Measurements from ENCODE around the gene ANKIB1. TPM values are rescaled to one million over a fixed set of nuclear protein-coding genes. Genes with fewer than 3 reads are reported as not detected.
"Not testable (repeated sequence)": the region's sequence is repeated elsewhere in the genome, so short reads cannot be mapped to it uniquely, and the experiment has no call there.

Gene ANKIB1
- polyA plus RNA-seq, 1 experiment: 35.0 TPM

DNA sequence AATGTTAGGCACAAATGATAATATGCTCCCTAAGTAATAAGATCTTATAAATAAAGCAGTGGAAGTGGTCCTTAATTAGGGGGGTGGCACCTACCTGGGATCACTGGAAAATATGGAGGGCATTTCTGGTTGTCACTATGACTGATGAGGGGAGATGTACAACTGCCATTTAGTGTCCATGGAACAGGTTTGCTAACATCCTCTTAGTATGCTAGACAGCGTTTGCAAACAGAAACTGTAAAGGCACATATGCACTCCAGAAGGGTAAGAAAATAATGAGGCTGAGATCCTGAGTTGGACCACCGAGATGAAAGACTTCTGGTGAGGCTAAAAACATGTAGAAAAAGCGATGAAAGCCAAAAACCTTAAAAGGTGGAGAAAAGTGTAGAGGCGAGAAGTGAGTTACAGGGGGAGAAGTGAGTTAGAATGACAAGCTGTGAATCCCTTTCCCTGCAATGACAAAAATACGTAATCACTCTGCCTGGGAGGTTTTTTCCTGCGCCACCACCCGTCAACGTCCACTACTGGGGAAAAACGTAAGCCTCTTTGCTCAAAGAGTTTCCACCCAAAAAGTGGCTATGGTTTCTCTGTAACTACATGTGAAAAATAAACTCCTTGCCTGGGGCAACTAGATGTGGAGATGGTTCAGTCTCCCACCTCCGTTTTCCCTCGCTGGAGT is 827 bp upstream of the ANKIB1 start:
- DNase-seq (ENCODE audit: low read depth): no peak
- ChIA-PET CTCF (interaction anchor here (1.2 to 3.4 kb wide), 2 partner anchors 38 to 202 kb away, joined by 4 to 17 read pairs; partner anchors contain the start of gene GATAD1), POLR2A (no interaction called here)
- Histone ChIP-seq H3K4me3 (ENCODE audit: low read depth, low read length) (peak overlapping the region; percentile 74), H3K27me3 (ENCODE audit: control insufficient read depth, insufficient read depth, low read length) (no peaks in the 10 kb centered on the region), H3K36me3 (ENCODE audit: control insufficient read depth, insufficient read depth, low read length) (no peaks in the 10 kb centered on the region; the same call in 1 of the 2 replicates)
- TF ChIP-seq, protein P1, sequence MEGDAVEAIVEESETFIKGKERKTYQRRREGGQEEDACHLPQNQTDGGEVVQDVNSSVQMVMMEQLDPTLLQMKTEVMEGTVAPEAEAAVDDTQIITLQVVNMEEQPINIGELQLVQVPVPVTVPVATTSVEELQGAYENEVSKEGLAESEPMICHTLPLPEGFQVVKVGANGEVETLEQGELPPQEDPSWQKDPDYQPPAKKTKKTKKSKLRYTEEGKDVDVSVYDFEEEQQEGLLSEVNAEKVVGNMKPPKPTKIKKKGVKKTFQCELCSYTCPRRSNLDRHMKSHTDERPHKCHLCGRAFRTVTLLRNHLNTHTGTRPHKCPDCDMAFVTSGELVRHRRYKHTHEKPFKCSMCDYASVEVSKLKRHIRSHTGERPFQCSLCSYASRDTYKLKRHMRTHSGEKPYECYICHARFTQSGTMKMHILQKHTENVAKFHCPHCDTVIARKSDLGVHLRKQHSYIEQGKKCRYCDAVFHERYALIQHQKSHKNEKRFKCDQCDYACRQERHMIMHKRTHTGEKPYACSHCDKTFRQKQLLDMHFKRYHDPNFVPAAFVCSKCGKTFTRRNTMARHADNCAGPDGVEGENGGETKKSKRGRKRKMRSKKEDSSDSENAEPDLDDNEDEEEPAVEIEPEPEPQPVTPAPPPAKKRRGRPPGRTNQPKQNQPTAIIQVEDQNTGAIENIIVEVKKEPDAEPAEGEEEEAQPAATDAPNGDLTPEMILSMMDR (IDR thresholded peaks at IDR 0.05; ENCODE audit: insufficient read depth, low read depth, low read length): no peak

DNA sequence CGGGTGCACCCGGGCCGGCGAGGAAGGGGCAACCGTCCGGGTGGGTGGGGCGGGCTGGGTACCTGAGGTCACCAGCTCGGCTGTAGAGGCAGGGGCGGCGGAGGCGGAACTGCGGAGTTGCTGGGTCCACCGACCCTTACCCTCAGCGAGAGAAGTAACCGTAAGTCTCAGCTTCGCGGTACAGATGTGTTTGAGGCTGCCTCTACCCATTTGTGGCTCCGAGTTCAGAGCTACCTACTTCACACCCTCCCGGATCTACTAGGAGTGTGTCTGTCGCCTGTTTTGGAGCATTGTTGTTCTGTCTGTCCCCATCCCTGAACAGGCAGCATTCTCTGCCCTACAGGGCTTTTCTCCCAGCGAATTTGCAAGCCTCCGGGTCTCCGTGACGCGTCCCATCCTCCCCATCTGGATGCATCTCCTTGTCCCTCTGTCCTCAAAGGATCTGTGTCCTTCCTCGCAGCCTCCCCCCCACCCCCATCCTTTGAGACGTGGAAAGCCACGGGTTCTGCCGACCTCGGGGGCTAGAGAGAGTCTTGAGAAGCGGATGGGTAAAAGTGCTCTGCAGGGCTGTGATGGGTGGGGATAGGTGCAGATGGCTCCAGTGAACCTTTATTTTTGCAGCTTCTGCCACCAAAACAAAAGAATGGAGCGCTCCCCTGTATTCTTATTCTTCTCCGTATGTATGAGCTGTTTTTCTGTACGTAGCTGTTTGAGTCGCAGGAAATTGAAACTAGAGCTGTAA is 757 bp downstream of the ANKIB1 start:
- CTCF ChIA-PET: interaction anchor here (1.2 to 3.4 kb wide), 3 partner anchors 37 to 201 kb away, joined by 4 to 17 read pairs (median 5); partner anchors contain the start of gene GATAD1
- Histone ChIP-seq H3K27me3 (ENCODE audit: control insufficient read depth, insufficient read depth, low read length) (no peaks in the 10 kb centered on the region), H3K4me3 (ENCODE audit: low read depth, low read length) (peak overlapping the region; percentile 74), H3K36me3 (ENCODE audit: control insufficient read depth, insufficient read depth, low read length) (no peaks in the 10 kb centered on the region)
- DNase-seq (ENCODE audit: low read depth): no peak
- TF ChIP-seq, protein P1 (IDR thresholded peaks at IDR 0.05; ENCODE audit: insufficient read depth, low read depth, low read length): no peak
- POLR2A ChIA-PET: no interaction called here

DNA sequence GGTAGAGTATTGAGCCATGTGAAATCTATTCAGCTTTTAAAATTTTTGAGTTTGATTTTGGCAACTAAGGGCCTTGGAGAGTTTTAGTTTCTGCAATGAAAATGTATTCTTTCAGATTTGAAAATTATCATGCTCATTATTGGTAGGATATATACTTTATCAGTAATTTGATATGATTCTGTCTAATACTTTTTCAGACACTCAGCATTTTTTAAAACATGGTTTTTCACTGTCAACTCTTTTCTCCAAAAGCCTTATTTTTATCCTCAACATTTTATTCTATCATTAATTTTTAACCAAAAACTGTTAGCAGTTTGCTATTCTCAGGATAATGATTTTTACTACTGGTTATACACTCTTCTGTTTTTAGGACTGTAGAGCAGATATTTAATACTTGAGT is 4.8 kb downstream of the ANKIB1 start:
- POLR2A ChIA-PET: no interaction called here
- TF ChIP-seq, protein P1 (IDR thresholded peaks at IDR 0.05; ENCODE audit: insufficient read depth, low read depth, low read length): no peak
- CTCF ChIA-PET: interaction anchor here (0.5 kb wide), 1 partner anchor 81 kb away, joined by 3 read pairs; no protein-coding TSS in a partner anchor
- DNase-seq (ENCODE audit: low read depth): no peak
- no peaks in the 10 kb centered on the region for H3K36me3 ChIP-seq (ENCODE audit: control insufficient read depth, insufficient read depth, low read length)
- no peaks in the 10 kb centered on the region for H3K27me3 ChIP-seq (ENCODE audit: control insufficient read depth, insufficient read depth, low read length)
- no peak overlapping the region for H3K4me3 ChIP-seq (ENCODE audit: low read depth, low read length)

DNA sequence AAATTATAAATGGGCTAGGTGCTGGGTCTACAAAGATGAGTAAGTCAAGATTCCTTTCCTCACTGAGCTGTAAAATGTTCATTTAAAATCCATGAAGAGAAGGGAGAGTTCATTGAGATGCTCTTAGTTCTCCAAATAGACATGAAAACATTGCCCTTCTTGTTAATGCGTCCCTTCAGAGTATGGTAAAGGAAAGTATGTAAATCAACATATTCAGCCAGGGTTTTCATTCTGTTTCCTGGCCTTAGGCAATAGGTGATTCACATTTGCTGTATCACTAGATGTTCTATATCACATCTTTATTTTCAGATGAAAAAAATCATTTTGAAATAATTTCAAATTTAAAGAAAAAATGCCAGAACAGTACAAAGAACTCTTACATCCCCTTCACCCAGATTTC is 5.4 kb downstream of the ANKIB1 start:
- no peaks in the 10 kb centered on the region for H3K27me3 ChIP-seq (ENCODE audit: control insufficient read depth, insufficient read depth, low read length)
- ChIA-PET POLR2A (no interaction called here), CTCF (no interaction called here)
- TF ChIP-seq, protein P1 (IDR thresholded peaks at IDR 0.05; ENCODE audit: insufficient read depth, low read depth, low read length): no peak
- H3K36me3 ChIP-seq (ENCODE audit: control insufficient read depth, insufficient read depth, low read length): no peaks in the 10 kb centered on the region
- no peak overlapping the region for H3K4me3 ChIP-seq (ENCODE audit: low read depth, low read length)
- no peak for DNase-seq (ENCODE audit: low read depth)

DNA sequence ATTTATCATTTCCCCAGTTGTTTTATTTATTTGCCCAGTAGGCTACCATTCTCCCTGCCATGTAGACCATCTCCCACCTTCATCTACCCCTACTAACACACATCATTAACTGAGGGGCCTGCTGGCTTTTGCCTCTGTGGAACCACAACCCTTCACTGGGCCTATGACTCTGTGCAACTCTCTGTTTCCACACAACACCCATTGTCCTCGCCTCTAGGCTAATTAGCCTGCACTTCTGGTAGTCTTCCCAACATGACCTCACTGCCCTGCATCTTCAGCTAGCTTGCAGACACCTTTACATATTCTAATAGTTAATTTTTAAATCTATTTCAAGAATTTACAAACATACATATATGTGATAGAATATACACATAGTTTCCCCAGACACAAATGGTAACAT is 7.5 kb downstream of the ANKIB1 start:
- CTCF ChIA-PET: no interaction called here
- no peaks in the 10 kb centered on the region for H3K36me3 ChIP-seq (ENCODE audit: control insufficient read depth, insufficient read depth, low read length)
- DNase-seq (ENCODE audit: low read depth): no peak
- POLR2A ChIA-PET: no interaction called here
- H3K27me3 ChIP-seq (ENCODE audit: control insufficient read depth, insufficient read depth, low read length): no peaks in the 10 kb centered on the region
- no peak overlapping the region for H3K4me3 ChIP-seq (ENCODE audit: low read depth, low read length)
- TF ChIP-seq, protein P1 (IDR thresholded peaks at IDR 0.05; ENCODE audit: insufficient read depth, low read depth, low read length): no peak

DNA sequence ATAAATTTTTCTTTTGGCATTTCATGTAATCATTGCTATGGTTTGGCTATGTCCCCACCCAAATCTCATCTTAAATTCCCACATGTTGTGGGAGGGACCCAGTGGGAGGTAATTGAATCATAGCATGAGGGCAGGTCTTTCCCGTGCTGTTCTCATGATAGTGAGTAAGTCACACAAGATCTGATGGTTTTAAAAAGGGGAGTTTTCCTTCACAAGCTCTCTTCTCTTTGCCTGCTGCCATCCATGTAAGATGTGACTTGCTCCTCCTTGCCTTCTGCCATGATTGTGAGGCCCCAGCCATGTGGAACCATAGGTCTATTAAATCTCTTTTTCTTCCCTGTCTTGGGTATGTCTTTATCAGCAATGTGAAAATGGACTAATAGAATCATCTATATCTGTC is 9.0 kb downstream of the ANKIB1 start:
- DNase-seq (ENCODE audit: low read depth); H3K36me3 ChIP-seq (ENCODE audit: control insufficient read depth, insufficient read depth, low read length); H3K4me3 ChIP-seq (ENCODE audit: low read depth, low read length); H3K27me3 ChIP-seq (ENCODE audit: control insufficient read depth, insufficient read depth, low read length); POLR2A ChIA-PET: not testable (repeated sequence)
- CTCF ChIA-PET: interaction anchor here (0.8 kb wide), 1 partner anchor 12 kb away, joined by 3 read pairs; no protein-coding TSS in a partner anchor

Measured in BJ (cell line).